HG03378 (cell line): Measurements from ENCODE around the gene IGF2BP3.
"Not testable (repeated sequence)": the region's sequence is repeated elsewhere in the genome, so short reads cannot be mapped to it uniquely, and the experiment has no call there.

Experiments used
- ATAC-seq: cut with Tn5 transposase; IDR thresholded peaks from one replicate; pipeline ENCODE4 v1.9.1; 2021; ENCODE audit warnings: mild to moderate bottlenecking, moderate library complexity; ENCODE audit not compliant: unreplicated experiment

IGF2BP3 gene

DNA sequence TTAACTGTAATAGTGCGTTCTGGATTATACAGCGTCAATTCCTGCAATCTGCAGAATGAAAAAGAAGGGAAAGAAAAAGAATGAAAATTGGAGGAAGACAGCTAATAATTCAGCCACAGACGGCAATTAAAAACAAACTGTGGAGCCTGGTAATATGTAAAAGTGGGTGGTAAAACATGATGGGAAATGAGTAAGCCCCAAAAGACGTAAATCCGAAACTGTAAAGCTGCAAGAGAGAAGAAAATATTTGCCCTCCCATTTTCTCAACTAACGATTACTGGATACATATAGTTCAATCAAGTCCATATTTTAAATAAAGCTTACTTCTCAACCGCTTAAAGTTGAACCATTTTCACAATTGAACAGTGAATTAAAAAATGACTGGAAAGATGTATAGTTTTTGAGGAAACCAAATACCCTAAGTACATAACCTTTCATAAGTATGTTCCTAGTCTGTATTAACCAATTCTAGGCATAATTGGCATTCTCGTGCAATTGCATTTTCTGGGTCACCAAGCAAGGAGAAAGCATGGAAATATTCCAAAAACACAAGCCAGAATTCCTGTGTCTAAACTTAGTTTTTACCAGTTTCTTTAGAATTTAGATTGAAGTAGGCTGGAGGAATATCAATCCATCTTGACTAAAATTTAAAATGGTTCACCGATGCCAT is 126.3 kb downstream of the IGF2BP3 start:
- ATAC-seq: no peak

DNA sequence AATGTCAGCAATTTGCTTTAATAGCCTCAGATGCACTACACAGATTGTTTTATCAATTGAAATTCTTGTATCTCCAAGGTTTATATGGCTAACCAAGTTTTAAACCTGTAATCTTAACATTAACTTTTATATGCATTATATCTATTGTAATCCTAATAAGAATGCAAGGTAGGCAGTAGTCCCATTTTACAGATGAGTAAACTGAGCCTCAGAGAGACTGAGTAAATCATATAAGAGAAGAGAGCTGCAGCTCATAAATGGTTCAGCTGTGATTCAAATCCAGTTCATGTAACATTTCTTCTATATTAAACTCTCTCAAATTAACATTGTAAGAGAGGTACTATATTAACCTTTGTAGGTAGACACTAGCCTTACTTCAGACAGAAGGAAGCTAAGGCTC is 127.2 kb downstream of the IGF2BP3 start:
- no peak for ATAC-seq

DNA sequence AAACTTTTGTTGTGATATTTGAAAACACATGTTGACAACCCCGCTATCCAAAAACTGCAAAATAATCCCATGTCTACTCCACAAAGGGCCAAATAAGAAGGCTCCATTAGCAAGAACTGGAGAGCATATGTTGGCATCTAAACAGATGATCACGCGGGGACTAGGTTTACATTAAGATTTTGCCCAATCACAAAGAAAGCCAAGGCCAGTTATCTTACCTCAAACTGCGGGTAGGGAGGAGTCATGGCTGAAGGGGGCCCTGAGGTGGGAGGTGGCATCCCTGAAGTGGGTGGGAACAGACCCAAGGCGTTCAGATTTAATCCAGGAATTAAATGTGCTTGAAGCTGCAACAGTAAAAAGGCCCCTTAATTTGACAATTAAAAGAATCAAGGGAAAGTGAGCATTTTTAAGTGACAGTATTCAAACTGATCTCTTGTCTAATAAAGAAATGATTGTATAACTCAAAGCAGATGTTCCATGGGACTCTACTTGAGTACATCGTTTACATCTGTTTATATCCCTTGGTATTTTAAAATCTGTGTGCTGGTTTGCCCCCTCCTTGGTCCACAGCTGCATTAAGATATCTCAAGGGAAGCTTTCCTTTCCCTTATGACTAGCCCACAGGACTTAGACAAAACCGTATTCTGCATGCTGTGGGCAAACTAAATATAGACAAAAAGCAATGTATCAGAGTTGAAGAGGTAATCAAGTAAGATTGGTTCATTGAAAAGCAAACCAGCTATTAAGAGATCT is 128.3 kb downstream of the IGF2BP3 start:
- ATAC-seq: no peak

DNA sequence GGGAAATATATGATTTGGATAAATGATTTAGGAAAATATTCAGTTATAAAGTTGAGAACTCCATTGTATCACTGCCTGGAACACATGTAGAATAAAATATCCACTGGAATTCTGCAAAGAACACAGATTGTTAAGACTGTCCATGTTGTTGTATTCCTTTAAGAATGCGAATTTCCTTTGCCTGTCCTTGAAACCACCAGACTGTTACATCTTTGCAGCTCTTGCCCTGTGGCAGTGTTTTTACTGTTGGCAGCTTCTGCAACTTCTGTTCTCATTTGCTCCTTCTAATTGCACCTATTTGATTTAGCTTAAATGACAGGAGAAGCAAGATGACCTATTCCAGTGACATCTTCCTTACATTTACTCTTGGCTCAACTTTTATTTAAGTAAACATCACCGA is 131.4 kb downstream of the IGF2BP3 start:
- no peak for ATAC-seq

DNA sequence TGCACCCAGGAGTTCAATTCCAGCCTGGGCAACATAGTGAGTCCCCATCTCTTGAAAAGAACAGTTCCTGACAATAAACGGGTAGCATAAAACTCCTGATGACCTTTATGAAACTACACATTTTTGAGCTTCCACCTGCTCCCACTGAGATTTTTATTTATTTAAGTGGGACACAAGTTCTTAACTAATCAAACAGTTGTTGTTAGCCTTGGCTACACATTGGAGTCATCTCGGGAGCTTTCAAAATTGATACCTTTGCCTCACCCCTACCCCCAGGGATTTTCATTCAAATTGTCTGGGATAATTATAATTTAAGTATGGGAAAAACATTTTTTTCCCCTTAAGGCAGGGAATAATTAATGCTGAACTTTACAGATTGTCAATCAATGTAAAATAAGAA is 131.9 kb downstream of the IGF2BP3 start:
- ATAC-seq: no peak

DNA sequence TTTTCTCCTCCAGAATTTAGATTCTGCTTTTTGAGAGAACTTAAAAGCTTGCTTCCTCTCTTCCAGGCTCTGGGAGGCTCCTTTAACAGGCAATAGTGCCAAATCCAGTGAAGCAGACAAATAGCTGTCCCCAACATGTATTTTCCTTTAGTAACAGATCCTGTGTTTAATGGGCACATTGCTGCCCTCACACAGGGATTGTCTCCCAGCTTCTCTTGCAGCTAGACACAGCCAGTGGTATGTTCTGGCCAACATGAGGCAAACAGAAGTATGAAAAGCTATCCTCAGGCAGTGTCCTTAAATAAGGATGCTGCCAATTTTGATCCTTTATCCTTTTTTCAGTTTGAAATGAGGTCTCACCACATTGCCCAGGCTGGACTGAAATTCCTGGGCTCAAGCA is 132.9 kb downstream of the IGF2BP3 start:
- no peak for ATAC-seq

DNA sequence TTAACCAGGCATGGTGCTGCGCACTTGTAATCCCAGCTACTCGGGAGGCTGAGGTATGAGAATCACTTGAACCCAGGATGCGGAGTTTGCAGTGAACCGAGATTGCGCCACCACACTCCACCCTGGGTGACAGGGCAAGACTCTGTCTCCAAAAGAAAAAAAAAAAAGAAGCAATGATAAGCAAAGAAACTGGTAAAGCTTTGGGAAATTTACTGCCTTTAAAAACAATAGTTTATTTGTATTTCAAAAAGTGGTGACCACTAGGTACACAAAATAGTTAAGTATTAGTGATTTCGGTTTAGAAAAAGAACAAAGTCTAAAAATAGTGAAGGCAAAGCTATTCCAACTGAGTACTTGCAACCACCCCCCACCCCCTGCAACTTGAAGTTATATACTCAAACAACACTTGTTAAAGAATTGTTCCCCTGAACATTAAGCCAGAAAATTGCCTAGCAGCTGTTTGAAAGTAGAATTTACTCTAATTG is 133.4 kb downstream of the IGF2BP3 start:
- no peak for ATAC-seq

DNA sequence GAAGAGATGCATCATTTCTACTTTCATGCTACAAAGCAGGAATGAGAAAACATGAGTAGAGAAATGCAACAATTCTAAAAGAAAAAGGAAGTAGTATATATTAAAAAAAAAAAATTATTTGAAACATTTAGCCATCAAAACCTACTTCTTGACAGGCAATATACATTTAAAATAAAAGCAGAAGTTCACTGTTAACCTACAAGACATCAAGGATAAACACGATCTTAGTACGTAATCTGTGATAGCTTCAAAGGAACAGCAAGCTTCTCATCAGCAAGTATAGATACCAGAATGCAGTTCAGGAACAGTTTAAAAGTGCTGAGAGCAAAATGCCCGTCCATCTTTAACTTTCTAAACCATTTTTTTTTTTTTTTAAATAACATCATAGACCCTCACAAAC is 134.2 kb downstream of the IGF2BP3 start:
- ATAC-seq: no peak

DNA sequence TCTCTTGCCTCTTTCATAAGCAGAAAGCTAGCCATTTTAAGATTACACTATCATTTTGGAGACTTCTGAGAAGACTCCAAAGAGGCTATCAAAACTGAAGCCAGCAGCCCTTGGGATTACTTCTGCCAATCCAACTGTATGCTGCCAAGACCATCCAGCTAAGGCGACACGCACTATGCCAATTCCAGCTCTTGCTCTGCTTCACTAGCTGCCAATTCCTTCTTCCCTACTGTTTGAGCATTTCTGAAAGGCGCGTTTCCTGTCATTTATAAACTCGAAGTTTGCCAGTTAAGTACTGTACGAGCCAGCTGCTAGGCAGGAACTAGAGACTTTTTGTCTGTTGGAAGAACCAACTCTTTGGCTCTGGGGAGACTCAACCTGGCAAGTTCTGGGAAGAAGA is 134.7 kb downstream of the IGF2BP3 start:
- no peak for ATAC-seq

DNA sequence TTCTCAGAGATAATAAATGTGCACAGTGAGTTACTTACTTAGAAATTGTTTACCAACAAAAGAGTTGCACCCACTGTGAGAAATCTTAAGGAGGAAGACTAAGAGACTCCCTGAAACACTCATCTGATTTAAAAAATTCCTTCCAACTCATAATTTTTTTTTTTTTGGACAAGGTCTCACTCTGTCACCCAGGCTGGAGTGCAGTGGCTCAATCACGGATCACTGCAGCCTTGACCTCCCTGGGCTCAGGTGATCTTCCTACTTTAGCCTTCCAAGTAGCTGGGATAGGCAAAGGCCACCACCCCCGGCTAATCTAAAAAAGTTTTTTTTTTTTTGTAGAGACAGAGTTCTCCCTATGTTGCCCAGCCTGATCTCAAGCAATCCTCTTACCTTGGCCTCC is 135.2 kb downstream of the IGF2BP3 start:
- ATAC-seq: no peak

DNA sequence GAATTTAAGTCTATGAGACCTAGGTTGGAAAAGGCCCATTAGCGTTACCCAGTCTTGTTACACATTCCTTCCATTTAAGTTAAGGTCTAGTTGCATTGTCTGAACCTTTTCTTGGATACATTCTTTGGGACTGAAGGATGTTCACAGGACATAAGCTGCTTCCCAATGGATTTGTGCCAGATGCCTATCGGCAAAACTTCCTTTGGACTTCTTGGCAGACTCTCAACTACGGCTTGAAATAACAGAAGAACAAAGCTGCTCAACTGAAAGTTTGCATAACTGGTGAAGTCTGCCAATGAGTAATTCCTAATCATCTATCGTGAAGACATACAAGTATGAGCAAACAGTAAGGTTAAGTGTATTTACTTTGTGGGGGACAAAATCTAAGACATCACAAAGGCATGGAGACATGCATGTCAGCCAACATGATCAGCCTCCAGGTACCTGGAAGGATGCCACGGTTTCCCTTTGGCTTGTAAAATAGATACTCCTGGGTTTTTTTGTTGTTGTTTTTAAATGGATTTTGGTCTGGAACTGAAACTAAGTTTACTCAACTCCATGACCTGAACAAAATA is 135.7 kb downstream of the IGF2BP3 start:
- no peak for ATAC-seq

DNA sequence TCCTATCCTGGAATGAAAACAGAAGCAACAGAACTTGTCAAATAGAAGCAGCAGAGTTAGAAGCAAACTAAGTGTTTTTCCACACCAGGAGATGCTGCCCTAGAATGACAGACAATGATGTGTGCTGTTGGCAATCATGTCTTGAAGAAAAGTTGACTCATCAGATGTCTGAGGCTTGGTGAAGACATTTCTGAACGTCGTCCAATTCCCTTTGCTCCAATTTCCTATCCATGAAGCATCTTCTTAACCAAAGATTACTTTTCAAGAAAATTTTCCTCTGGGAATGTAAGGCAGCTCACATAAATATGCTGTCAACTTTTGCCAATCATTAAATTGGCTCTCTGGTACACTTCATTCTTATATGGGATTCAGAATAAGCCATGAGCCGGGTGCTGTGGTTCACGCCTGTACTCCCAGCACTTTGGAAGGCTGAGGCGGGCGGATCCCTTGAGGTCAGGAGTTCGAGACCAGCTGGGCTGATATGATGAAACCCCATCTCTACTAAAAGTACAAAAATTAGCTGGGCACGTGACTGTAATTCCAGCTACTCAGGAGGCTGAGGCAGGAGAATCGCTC is 136.5 kb downstream of the IGF2BP3 start:
- no peak for ATAC-seq

DNA sequence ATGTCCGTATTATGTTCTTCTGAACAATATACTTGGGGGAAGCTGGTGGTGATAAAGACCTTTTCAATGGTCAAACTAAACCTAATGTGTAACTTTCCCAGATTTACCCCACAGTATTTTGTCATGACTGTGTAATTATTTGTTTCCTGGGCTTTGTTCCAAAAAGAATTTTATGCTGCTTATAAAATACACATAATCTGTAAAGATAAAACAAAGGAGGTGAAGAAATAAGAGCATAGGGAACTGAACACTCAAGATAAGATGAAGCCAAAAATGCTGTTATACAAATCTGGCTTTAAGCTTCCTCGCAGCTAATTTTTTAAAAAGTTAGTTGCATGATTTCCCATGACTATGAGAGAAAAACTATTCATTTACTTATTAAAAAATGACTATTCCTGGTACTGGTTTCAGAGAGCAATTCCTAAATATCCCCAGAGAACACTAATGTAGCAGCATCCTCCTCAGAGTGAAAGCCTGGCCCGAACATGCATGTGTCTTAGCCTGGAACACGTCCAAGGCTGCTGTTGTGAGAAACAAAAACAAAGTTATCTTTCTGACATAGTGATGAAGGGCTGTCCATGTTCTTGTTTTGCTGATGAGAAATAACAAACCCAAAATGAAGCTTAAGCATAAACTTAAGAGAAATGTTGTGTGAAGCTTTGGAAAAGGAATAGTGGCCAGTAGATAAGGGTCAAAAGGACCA is 137.2 kb downstream of the IGF2BP3 start:
- no peak for ATAC-seq

DNA sequence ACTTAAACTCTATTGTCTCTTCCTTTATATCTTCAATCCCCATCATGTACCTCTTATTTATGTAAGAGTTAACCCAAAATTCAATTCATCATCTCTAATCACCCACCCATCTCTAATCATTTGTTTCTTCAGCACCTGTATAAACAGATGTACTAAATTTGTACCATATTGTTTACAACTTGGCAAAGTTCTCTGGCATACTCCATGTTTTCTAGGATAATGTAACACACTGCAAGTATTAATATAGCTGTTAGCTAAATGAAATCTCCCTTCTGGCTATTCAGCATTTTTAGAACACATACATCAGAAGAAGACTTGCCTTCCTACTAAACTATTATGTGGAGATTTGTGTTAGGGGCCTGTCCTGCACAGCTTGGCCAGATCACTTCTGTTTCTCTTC is 138.1 kb downstream of the IGF2BP3 start:
- ATAC-seq: no peak

DNA sequence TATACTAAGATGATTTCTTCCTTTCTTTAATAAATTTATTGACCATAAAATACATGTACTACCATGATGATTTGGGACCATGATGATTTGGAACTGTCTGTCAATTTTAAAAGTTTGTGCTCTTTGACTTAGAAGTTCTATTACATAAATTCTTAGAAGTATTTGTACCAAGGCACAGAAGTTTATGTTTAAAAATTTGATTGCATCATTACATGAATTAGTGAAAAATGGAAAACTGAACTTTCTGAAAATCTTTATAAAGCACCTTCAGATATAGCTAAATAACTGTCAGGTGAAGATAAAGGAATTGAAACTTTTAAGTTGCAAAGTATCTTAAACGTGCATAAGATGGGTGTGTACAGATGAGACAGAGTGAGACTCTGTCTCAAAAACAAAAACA is 139.2 kb downstream of the IGF2BP3 start:
- no peak for ATAC-seq

DNA sequence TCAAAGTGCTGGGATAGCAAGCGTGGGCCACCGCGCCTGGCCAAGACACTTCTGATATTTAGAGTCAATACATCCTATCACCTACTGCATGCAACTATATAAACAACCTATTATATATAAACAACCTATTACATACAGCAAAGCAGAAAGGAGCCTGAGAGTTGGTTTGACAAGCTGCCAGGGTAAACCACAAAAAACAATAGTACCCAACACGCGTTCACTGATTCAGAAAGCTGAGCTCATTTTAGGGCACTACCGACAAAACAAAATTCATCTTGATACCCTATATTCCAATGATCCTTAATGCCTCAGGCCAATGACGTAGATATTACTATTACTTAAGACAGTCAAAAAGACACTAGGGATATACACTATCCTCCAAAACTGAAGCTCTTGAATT is 154.9 kb downstream of the IGF2BP3 start:
- ATAC-seq: no peak

DNA sequence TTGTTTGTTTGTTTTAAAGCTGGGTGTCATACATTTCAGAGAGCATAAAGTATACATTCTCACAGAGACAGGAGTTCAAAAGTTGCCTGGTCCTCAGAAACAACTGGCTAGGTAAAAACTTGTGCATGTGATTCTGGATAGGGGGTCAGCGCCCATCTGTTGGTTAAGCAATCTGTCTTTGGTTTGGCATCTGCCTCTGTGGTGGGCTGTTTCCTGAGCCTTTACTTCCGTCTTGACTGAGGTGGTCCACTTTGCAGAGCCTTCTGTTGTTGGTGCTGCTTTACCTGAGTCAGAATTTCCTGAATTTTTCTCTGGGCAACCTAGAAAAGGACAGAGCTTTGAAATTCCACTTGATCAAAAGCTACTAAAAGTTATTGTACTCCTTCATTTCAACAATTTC is 158.2 kb downstream of the IGF2BP3 start:
- ATAC-seq: not testable (repeated sequence)

DNA sequence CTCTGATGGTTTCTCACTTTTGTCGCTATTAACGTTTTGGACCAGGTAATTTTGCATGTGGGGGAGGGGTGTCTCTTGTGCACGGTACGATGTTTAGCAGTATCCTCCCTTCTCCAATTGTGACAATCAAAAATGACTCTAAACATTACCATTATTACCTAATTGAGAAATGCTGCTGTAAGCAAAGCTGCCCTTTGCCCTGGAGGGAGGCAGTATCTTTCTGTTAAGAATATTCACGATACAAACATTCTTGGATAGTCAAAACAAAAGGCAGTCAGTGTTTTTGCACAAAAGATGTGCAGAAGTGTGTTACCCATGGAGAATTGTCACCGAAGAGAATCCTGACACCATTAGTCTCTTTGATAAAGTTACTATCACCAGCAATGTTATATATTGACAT is 161.5 kb downstream of the IGF2BP3 start:
- ATAC-seq: no peak

DNA sequence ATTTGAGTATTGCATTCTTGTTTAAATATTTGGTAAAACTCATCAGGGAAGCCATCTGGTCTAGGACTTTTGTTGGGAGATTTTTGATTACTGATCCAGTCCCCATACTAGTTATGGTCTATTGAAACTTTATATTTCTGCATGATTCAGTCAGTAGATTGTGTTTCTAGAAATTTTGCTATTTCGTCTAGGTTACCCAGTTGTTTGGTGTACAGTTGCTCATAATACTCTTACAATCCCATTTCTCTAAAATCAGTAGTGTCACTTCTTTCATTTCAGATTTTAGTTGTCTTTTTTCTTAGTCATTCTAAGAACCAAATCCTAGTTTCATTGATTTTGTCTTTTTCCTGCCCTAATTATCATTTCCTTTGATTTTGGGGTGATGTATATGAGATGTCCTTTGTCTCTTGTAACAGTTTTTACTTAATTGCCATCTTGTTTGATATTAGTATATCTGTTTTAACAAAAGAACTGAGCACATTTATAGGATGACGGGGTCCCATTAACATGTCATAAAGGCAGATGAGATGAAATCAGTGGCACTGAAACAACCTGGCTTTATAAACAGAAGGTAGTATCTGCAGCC is 163.3 kb downstream of the IGF2BP3 start:
- ATAC-seq: no peak

DNA sequence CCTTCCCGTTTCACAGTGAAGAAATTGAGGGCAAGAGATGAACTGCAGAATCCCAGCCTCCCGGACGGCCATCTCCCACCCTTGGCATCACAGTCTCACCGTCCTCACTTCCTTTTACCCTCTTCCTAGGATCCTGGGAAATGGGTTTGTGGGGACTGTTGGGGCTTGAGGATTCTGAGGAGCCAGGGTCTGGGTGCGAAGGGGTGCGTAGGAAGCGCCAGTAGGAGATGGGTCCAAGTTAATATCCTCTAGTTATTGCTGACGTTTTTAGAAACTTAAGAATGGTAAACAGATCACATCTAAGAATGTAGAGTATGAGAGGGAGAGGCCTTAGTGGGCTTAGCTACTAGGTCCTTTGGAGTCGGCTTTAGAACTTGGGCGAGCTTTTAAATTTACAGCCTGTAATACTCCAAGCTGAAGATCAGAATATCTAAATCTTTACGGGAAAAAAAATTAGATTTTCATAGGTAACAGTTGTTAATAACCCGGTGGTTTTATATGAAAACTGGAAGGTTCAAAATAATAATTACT is 170.5 kb downstream of the IGF2BP3 start:
- ATAC-seq: no peak
